Neural cell (in vitro differentiated cells): ENCODE measurements around the gene DOCK10.

ENCODE experiments used
- EZH2 ChIP-seq: fragments of 200-600, 300-800 bp; shearing (Covaris generic), sonication (generic); IDR thresholded peaks from 2 replicates; pipeline ENCODE4 v1.6.1; 2014; ENCODE audit warnings: antibody characterized with exemption, low read length, borderline replicate concordance, mild to moderate bottlenecking; ENCODE audit not compliant: insufficient read depth, poor library complexity, severe bottlenecking
- POLR2AphosphoS5 ChIP-seq: IDR thresholded peaks from 2 replicates; pipeline ENCODE4 v1.6.1; 2012
- SMC3 ChIP-seq: fragments of 450-650 bp; conservative IDR thresholded peaks from 2 replicates; pipeline ENCODE4 v1.6.1; 2014; ENCODE audit warnings: antibody characterized with exemption, mild to moderate bottlenecking, moderate library complexity; ENCODE audit not compliant: poor library complexity
- TAF1 ChIP-seq: IDR thresholded peaks from 2 replicates; pipeline ENCODE4 v1.6.1; 2012; ENCODE audit warnings: low read depth
- TF ChIP-seq, protein P1 (sequence below): fragments of 450-650 bp; IDR thresholded peaks from 2 replicates; pipeline ENCODE4 v1.5.1; 2014; ENCODE audit warnings: antibody characterized with exemption, mild to moderate bottlenecking, moderate library complexity; ENCODE audit not compliant: poor library complexity, severe bottlenecking

DNA sequence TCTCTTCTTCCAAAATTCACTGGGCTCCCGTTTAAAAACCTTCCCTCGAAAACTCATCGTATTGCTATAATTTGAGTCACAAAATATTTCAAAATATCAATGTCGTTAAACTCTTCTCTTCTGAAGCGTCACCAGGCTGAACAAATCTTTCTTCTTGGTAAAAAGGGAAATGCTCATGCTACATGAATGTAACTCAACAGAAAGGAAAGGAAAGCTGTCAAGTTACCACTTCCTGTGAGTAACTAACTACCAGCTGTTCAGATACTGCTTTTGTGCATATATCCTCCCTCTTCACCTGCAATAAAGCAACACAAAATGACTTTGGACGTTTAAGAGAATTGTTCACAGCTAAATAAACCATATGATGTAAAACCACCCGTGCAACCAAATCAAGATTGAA, 95.4 kb downstream of the DOCK10 start:
- TF ChIP-seq POLR2AphosphoS5 (no peak), EZH2 (no peak), SMC3 (no peak), TAF1 (no peak)
- TF ChIP-seq, protein P1, sequence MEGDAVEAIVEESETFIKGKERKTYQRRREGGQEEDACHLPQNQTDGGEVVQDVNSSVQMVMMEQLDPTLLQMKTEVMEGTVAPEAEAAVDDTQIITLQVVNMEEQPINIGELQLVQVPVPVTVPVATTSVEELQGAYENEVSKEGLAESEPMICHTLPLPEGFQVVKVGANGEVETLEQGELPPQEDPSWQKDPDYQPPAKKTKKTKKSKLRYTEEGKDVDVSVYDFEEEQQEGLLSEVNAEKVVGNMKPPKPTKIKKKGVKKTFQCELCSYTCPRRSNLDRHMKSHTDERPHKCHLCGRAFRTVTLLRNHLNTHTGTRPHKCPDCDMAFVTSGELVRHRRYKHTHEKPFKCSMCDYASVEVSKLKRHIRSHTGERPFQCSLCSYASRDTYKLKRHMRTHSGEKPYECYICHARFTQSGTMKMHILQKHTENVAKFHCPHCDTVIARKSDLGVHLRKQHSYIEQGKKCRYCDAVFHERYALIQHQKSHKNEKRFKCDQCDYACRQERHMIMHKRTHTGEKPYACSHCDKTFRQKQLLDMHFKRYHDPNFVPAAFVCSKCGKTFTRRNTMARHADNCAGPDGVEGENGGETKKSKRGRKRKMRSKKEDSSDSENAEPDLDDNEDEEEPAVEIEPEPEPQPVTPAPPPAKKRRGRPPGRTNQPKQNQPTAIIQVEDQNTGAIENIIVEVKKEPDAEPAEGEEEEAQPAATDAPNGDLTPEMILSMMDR, result no peak
